Activated CD4-positive, alpha-beta memory T cell treated with anti-CD3 and anti-CD28 coated beads, Interleukin-2, amount 10 ng/mL, durations not matched to agents 7 days and 5 days (primary cell): ENCODE results near the gene SNX27. TPM values are rescaled to one million over a fixed set of nuclear protein-coding genes. Genes with fewer than 3 reads are reported as not detected.
A peak's percentile ranks its signal among the peaks of the same experiment; 100 is the strongest.
"Not testable (repeated sequence)": the region's sequence is repeated elsewhere in the genome, so short reads cannot be mapped to it uniquely, and the experiment has no call there.

Source experiments
- CTCF ChIA-PET: fragments of 350-600 bp; sonication (Branson Sonifier 250); formaldehyde crosslinking; loops from one replicate; lab custom pipeline; 2021; ENCODE audit warnings: antibody characterized with exemption, inconsistent platforms; lab: Charles Lee
- POLR2A ChIA-PET: fragments of 350-600 bp; sonication (Branson Sonifier 250); formaldehyde crosslinking; loops from one replicate; lab custom pipeline; 2021; ENCODE audit warnings: antibody characterized with exemption; lab: Charles Lee
- DNase-seq: peaks from one replicate; pipeline ENCODE4 v3.0.0-alpha.2; 2020
- H3K27ac Mint-ChIP-seq: one replicate; pipeline ENCODE4 v1.8.0; 2021; ENCODE audit warnings: mild to moderate bottlenecking, mixed read lengths
- H3K27me3 Mint-ChIP-seq: one replicate; pipeline ENCODE4 v1.8.0; 2021; ENCODE audit warnings: mixed read lengths
- H3K36me3 Mint-ChIP-seq: one replicate; pipeline ENCODE4 v1.8.0; 2021; ENCODE audit warnings: low read depth, mixed read lengths
- H3K4me1 Mint-ChIP-seq: one replicate; pipeline ENCODE4 v1.8.0; 2021; ENCODE audit warnings: mixed read lengths
- H3K4me3 Mint-ChIP-seq: one replicate; pipeline ENCODE4 v1.8.0; 2021; ENCODE audit warnings: mild to moderate bottlenecking, mixed read lengths
- H3K9me3 Mint-ChIP-seq: one replicate; pipeline ENCODE4 v1.8.0; 2021; ENCODE audit warnings: mixed read lengths
- total RNA-seq, 2 experiments: library from RNA; stranded (reverse); gene quantifications; one replicate each; pipeline ENCODE4 v1.2.3, GENCODE V29; 2021

Gene SNX27
- total RNA-seq, 2 experiments from 2014 or later: 28.9 to 29.6 TPM

- H3K4me3 Mint-ChIP-seq: no peak overlapping the region
These were observed 1.7 kb upstream of the SNX27 start for GRCh38 chr1:151610142-151610541.

GRCh38 chr1:151611288-151611790 is 511 bp upstream of the SNX27 start:
- no peak for DNase-seq

More at GRCh38 chr1:151610142-151610541, 1.7 kb upstream of the SNX27 start:
- Mint-ChIP-seq H3K9me3 (no peaks in the 10 kb centered on the region), H3K4me1 (peaks cover 27% of the 10 kb centered on the region), H3K36me3 (no peaks in the 10 kb centered on the region), H3K27me3 (peaks cover 15% of the 10 kb centered on the region), H3K27ac (no peak overlapping the region)
- POLR2A ChIA-PET: no interaction called here
- DNase-seq: no peak
- CTCF ChIA-PET: interaction anchor here (0.6 to 1.1 kb wide), 3 partner anchors 16 to 261 kb away, joined by 3 to 5 read pairs (median 3); no protein-coding TSS in a partner anchor

GRCh38 chr1:151612501-151613281 is 841 bp downstream of the SNX27 start:
- H3K9me3 Mint-ChIP-seq: no peaks in the 10 kb centered on the region
- ChIA-PET POLR2A (no interaction called here), CTCF (interaction anchor here (0.6 kb wide), 1 partner anchor 123 kb away, joined by 3 read pairs; no protein-coding TSS in a partner anchor)

More at GRCh38 chr1:151611288-151611790, 511 bp upstream of the SNX27 start:
- peaks cover 12% of the 10 kb centered on the region for H3K27me3 Mint-ChIP-seq
- peak overlapping the region; percentile 67 for H3K27ac Mint-ChIP-seq
- H3K4me1 Mint-ChIP-seq: peaks cover 36% of the 10 kb centered on the region
- H3K9me3 Mint-ChIP-seq: no peaks in the 10 kb centered on the region
- H3K36me3 Mint-ChIP-seq: peaks cover 3% of the 10 kb centered on the region
- POLR2A ChIA-PET: no interaction called here
- peak overlapping the region; percentile 92 for H3K4me3 Mint-ChIP-seq
- CTCF ChIA-PET: interaction anchor here (0.6 to 1.7 kb wide), 3 partner anchors 9 to 34 kb away, joined by 3 to 6 read pairs (median 4); no protein-coding TSS in a partner anchor

GRCh38 chr1:151613282-151613780 is 1.5 kb downstream of the SNX27 start:
- H3K27me3 Mint-ChIP-seq: peaks cover 1% of the 10 kb centered on the region
- H3K36me3 Mint-ChIP-seq: peaks cover 4% of the 10 kb centered on the region

More at GRCh38 chr1:151612501-151613281, 841 bp downstream of the SNX27 start:
- peak overlapping the region; percentile 76 for H3K27ac Mint-ChIP-seq
- H3K36me3 Mint-ChIP-seq: peaks cover 3% of the 10 kb centered on the region
- peak; percentile 33 for DNase-seq
- peak overlapping the region; percentile 92 for H3K4me3 Mint-ChIP-seq
- peaks cover 40% of the 10 kb centered on the region for H3K4me1 Mint-ChIP-seq
- H3K27me3 Mint-ChIP-seq: peaks cover 4% of the 10 kb centered on the region

GRCh38 chr1:151615711-151616504 is 4.1 kb downstream of the SNX27 start:
- ChIA-PET POLR2A (interaction anchor here (1.0 kb wide), 1 partner anchor 216 kb away, joined by 3 read pairs; the partner anchor contains the start of gene PSMB4), CTCF (no interaction called here)
- peaks cover 57% of the 10 kb centered on the region for H3K4me1 Mint-ChIP-seq
- no peak overlapping the region for H3K4me3 Mint-ChIP-seq
- no peak for DNase-seq
- H3K27me3 Mint-ChIP-seq: no peaks in the 10 kb centered on the region
- no peak overlapping the region for H3K27ac Mint-ChIP-seq
- no peaks in the 10 kb centered on the region for H3K9me3 Mint-ChIP-seq
- peaks cover 6% of the 10 kb centered on the region for H3K36me3 Mint-ChIP-seq

More at GRCh38 chr1:151613282-151613780, 1.5 kb downstream of the SNX27 start:
- Mint-ChIP-seq H3K9me3 (no peaks in the 10 kb centered on the region), H3K27ac (peak overlapping the region; percentile 44), H3K4me1 (peaks cover 41% of the 10 kb centered on the region), H3K4me3 (peak overlapping the region; percentile 92)
- ChIA-PET CTCF (no interaction called here), POLR2A (no interaction called here)
- DNase-seq: no peak

- peaks cover 58% of the 10 kb centered on the region for H3K4me1 Mint-ChIP-seq
- no peak for DNase-seq
- H3K27ac Mint-ChIP-seq: no peak overlapping the region
- no peaks in the 10 kb centered on the region for H3K27me3 Mint-ChIP-seq
- ChIA-PET CTCF (interaction anchor here (1.0 kb wide), 1 partner anchor 23 kb away, joined by 3 read pairs; no protein-coding TSS in a partner anchor), POLR2A (no interaction called here)
- no peak overlapping the region for H3K4me3 Mint-ChIP-seq
- peaks cover 6% of the 10 kb centered on the region for H3K36me3 Mint-ChIP-seq
- H3K9me3 Mint-ChIP-seq: no peaks in the 10 kb centered on the region
These were observed 4.6 kb downstream of the SNX27 start for GRCh38 chr1:151616505-151616849.

- H3K9me3 Mint-ChIP-seq: no peaks in the 10 kb centered on the region
- peaks cover 56% of the 10 kb centered on the region for H3K4me1 Mint-ChIP-seq
- CTCF ChIA-PET: interaction anchor here (0.6 to 1.1 kb wide), 2 partner anchors 17 to 213 kb away, joined by 3 read pairs; no protein-coding TSS in a partner anchor
- POLR2A ChIA-PET: interaction anchor here (0.6 kb wide), 1 partner anchor 1004 kb away, joined by 3 read pairs; no protein-coding TSS in a partner anchor
- DNase-seq: no peak
- peaks cover 6% of the 10 kb centered on the region for H3K36me3 Mint-ChIP-seq
- no peak overlapping the region for H3K4me3 Mint-ChIP-seq
- H3K27ac Mint-ChIP-seq: no peak overlapping the region
- H3K27me3 Mint-ChIP-seq: no peaks in the 10 kb centered on the region
These were observed 6.2 kb downstream of the SNX27 start for GRCh38 chr1:151618003-151618402.

GRCh38 chr1:151618470-151618869 is 6.6 kb downstream of the SNX27 start:
- peaks cover 51% of the 10 kb centered on the region for H3K4me1 Mint-ChIP-seq
- CTCF ChIA-PET: interaction anchor here (1.0 kb wide), 1 partner anchor 24 kb away, joined by 4 read pairs; no protein-coding TSS in a partner anchor
- DNase-seq: no peak
- no peak overlapping the region for H3K27ac Mint-ChIP-seq
- H3K4me3 Mint-ChIP-seq: no peak overlapping the region
- no peaks in the 10 kb centered on the region for H3K27me3 Mint-ChIP-seq
- no peaks in the 10 kb centered on the region for H3K9me3 Mint-ChIP-seq
- POLR2A ChIA-PET: interaction anchor here (0.6 kb wide), 1 partner anchor 1005 kb away, joined by 3 read pairs; no protein-coding TSS in a partner anchor
- H3K36me3 Mint-ChIP-seq: peaks cover 6% of the 10 kb centered on the region

GRCh38 chr1:151618996-151619395 is 7.1 kb downstream of the SNX27 start:
- H3K4me3 Mint-ChIP-seq, H3K9me3 Mint-ChIP-seq, H3K27me3 Mint-ChIP-seq, DNase-seq, H3K36me3 Mint-ChIP-seq, H3K27ac Mint-ChIP-seq, POLR2A ChIA-PET: not testable (repeated sequence)
- CTCF ChIA-PET: interaction anchor here (1.0 kb wide), 1 partner anchor 25 kb away, joined by 4 read pairs; no protein-coding TSS in a partner anchor
- peaks cover 46% of the 10 kb centered on the region for H3K4me1 Mint-ChIP-seq

GRCh38 chr1:151619489-151620093 is 7.7 kb downstream of the SNX27 start:
- DNase-seq: no peak
- Mint-ChIP-seq H3K27ac (no peak overlapping the region), H3K4me3 (no peak overlapping the region), H3K9me3 (no peaks in the 10 kb centered on the region), H3K27me3 (no peaks in the 10 kb centered on the region), H3K4me1 (peaks cover 43% of the 10 kb centered on the region), H3K36me3 (peaks cover 6% of the 10 kb centered on the region)
- ChIA-PET CTCF (interaction anchor here (0.8 to 1.8 kb wide), 4 partner anchors 8 to 26 kb away, joined by 3 to 6 read pairs (median 4); no protein-coding TSS in a partner anchor), POLR2A (interaction anchor here (0.9 to 1.5 kb wide), 3 partner anchors 12 to 144 kb away, joined by 3 to 5 read pairs (median 3); partner anchors contain the start of gene MRPL9)

GRCh38 chr1:151620286-151620685 is 8.4 kb downstream of the SNX27 start:
- Mint-ChIP-seq H3K4me1 (peaks cover 40% of the 10 kb centered on the region), H3K9me3 (no peaks in the 10 kb centered on the region), H3K4me3 (no peak overlapping the region), H3K27me3 (no peaks in the 10 kb centered on the region), H3K36me3 (peaks cover 6% of the 10 kb centered on the region), H3K27ac (no peak overlapping the region)
- ChIA-PET POLR2A (interaction anchor here (0.9 to 1.5 kb wide), 3 partner anchors 11 to 143 kb away, joined by 3 to 5 read pairs (median 3); partner anchors contain the start of gene MRPL9), CTCF (interaction anchor here (0.6 to 1.8 kb wide), 4 partner anchors 9 to 391 kb away, joined by 3 to 6 read pairs (median 4); no protein-coding TSS in a partner anchor)
- no peak for DNase-seq
